Lower leg skin (tissue), 4 donors: ENCODE data around the gene OCA2. TPM values are rescaled to one million over a fixed set of nuclear protein-coding genes. Genes with fewer than 3 reads are reported as not detected.

Experiments
- DNase-seq, 2 donors: peaks; one replicate each; pipeline ENCODE4 v3.0.0-alpha.2; 2019; ENCODE audit warnings: low spot score in 2 of 2
- H3K4me3 ChIP-seq: fragments of 200-600 bp; sonication (generic); 2 replicates; pipeline ENCODE4 v1.5.1; 2017; ENCODE audit warnings: mild to moderate bottlenecking, low read depth; ENCODE audit not compliant: poor library complexity, severe bottlenecking
- CTCF ChIP-seq, 3 donors: fragments of 450-650 bp; IDR thresholded peaks; one replicate each; pipeline ENCODE4 v1.5.1; 2016; ENCODE audit warnings: antibody characterized with exemption in 3 of 3, mild to moderate bottlenecking in 3 of 3, moderate library complexity in 2 of 3
- POLR2A ChIP-seq, 2 donors: fragments of 450-650 bp; IDR thresholded peaks; one replicate each; pipeline ENCODE4 v1.6.1; 2016 to 2017; ENCODE audit warnings: antibody characterized with exemption in 2 of 2, mild to moderate bottlenecking in 1 of 2, moderate library complexity in 1 of 2
- WGBS, 2 donors: methylation state at CpG; one replicate each; pipeline ENCODE4 v1.1.5; 2018; 5-methylcytosine and 5-hydroxymethylcytosine counted together
- intact Hi-C: fragments of 100-400 bp; cut with DNase I; formaldehyde crosslinking; loops from one replicate; pipeline ENCODE4 v1.15.0; 2023; ENCODE audit warnings: low total_unique reads
- total RNA-seq, 4 donors: library from RNA; depleted of rRNA; stranded (reverse); fragments of >200 nt; gene quantifications; one replicate each; pipeline ENCODE4 v1.1.0, GENCODE V29; 2016

OCA2 gene
- total RNA-seq, 4 donors from 2014 or later: 12.0 to 15.8 (median 13.9) TPM

DNA sequence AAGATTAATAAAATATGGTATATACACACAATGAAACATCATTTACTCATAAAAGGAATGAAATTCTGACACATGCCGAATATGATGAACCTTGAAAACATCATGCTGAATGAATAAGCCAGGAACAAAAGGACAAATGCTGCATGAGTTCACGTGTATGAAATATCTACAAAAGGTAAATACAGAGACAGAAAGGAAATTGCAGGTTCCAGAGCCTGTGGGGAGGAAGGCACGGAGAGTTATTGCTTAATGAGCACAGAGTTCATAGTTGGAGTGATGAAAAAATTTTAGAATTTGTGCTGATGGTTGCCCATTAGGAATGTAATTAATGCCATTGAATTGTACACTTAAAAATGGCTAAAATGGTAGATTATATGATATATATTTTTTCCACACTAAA, 49.5 kb downstream of the OCA2 start:
- no peak overlapping the region for H3K4me3 ChIP-seq
- no peak for DNase-seq
- intact Hi-C loops: no loop called here
- TF ChIP-seq POLR2A (IDR thresholded peaks at IDR 0.05) (no peak), CTCF (IDR thresholded peaks at IDR 0.05) (no peak)
- 80 to 88% methylated on average over 3 of the region's 3 CpGs for WGBS, 2 donors

GRCh38 chr15:28047277-28047676, 51.8 kb downstream of the OCA2 start:
- intact Hi-C loops: no loop called here
- TF ChIP-seq POLR2A (IDR thresholded peaks at IDR 0.05) (no peak), CTCF (IDR thresholded peaks at IDR 0.05) (no peak)
- WGBS, 2 donors: 62 to 68% methylated on average over 3 of the region's 3 CpGs
- H3K4me3 ChIP-seq: no peak overlapping the region
- no peak for DNase-seq

DNA sequence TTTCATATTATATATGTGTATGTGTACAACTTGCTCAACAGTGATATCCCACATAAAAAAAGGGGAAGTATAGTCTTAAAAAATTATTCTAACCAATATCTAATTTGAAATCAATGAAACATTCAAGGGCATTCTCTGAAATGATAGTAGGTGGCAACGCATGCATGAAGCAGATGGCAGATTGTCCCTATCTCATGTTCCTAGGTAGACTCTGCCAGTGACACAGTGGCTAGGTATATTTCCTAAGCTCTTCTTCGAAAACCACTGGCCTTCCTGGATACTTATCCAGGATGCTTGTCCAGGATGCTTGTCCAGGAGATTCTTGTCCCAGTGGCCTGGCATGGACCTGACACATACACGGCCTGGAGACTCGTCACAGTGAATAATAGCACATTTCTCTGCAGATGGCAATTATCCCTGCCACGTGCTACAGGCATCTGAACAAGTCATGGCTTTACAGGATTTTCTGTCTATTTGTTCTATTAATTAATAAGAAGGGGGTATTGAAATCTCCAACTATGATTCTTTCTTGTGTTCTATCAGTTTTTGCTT, 54.9 kb downstream of the OCA2 start:
- no peak for TF ChIP-seq POLR2A (IDR thresholded peaks at IDR 0.05)
- no peak for TF ChIP-seq CTCF (IDR thresholded peaks at IDR 0.05)
- no peak for DNase-seq
- WGBS, 2 donors: 62 to 79% methylated on average over 5 of the region's 5 CpGs
- intact Hi-C loops: no loop called here
- no peak overlapping the region for H3K4me3 ChIP-seq

DNA sequence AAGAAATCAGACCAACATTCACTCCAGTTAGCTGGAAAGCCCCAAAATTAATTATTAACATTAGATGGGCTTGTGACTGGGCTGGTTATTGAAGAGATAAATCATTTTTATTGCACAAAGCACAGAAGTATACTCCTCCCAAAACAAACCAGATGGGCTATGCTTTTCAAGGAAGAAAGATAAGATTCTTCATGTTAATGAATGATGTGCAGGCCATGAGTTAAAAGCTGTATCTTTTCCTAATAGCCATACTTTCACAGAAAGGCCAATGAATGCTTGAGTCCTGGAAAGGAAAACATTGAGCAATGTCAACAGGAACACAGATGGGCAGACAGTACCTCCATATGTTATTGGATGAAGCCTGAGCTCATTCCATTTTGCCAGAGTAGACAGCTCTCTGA, 55.4 kb downstream of the OCA2 start:
- intact Hi-C loops: no loop called here
- H3K4me3 ChIP-seq: no peak overlapping the region
- TF ChIP-seq POLR2A (IDR thresholded peaks at IDR 0.05) (no peak), CTCF (IDR thresholded peaks at IDR 0.05) (no peak)
- DNase-seq: no peak

GRCh38 chr15:28037969-28038590, 61.0 kb downstream of the OCA2 start:
- no peak overlapping the region for H3K4me3 ChIP-seq
- no peak for DNase-seq
- 66 to 72% methylated on average over 4 of the region's 4 CpGs for WGBS, 2 donors
- TF ChIP-seq CTCF (IDR thresholded peaks at IDR 0.05) (no peak), POLR2A (IDR thresholded peaks at IDR 0.05) (no peak)
- intact Hi-C loops: no loop called here

DNA sequence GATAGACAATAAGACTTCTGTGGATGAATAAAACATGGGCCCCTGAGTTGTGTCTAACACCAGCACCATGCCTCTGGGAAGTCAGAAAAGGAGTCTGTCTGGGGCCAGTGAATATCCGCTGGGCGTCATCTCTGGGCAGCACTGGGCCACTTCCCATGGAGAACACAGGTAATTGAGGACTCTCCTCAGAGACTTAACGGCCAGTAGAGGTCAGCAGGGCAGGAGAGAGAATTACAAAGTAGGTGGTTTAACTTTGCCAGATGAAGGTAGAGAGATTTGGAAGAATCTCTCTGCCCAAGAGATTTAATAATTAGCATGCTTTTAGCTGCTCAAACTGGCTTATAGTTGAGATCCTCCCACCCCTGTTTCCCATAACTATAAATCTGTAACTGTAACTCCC, 65.7 kb downstream of the OCA2 start:
- no peak for DNase-seq
- intact Hi-C loops: no loop called here
- WGBS, 2 donors: 83 to 85% methylated on average over 3 of the region's 3 CpGs
- TF ChIP-seq POLR2A (IDR thresholded peaks at IDR 0.05) (no peak), CTCF (IDR thresholded peaks at IDR 0.05) (no peak)
- H3K4me3 ChIP-seq: no peak overlapping the region
